ENCODE data around the gene DAW1. TPM values are rescaled to one million over a fixed set of nuclear protein-coding genes. Genes with fewer than 3 reads are reported as not detected.

The DAW1 gene, protein sequence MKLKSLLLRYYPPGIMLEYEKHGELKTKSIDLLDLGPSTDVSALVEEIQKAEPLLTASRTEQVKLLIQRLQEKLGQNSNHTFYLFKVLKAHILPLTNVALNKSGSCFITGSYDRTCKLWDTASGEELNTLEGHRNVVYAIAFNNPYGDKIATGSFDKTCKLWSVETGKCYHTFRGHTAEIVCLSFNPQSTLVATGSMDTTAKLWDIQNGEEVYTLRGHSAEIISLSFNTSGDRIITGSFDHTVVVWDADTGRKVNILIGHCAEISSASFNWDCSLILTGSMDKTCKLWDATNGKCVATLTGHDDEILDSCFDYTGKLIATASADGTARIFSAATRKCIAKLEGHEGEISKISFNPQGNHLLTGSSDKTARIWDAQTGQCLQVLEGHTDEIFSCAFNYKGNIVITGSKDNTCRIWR
- total RNA-seq: not detected

DNA sequence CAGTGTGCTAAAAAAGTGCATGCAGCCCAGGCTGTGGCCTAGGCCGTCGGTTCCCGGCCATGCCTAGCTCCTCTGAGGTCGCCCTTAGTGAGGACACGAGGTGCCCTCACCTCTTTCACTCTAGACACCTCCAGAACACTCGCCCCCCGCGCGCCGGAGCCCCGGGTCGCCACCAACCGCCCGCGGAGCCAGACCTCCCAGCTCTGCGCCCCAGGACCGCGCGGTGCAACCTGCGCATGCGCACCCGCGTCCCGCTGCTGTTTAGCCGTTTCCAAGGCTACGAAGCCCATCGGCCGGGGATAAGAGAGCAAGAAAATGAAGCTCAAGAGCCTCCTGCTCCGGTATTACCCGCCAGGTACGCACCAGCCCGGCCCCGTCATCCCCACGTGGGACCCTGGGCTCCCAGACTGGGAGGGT, at the start of gene DAW1:
Gene DAW1, plus strand, starts transcription at position 257 of the 417 bp plus-strand sequence. Its CDS starts 59 bp downstream, at position 316.
- peak within 1 kb of the TSS; percentile 20 to 23 for H3K4me3 ChIP-seq
- DNase-seq (ENCODE audit: extremely low spot score in 2 of 2): no peak
- H3K36me3 ChIP-seq: no peaks in the 10 kb centered on the region
- intact Hi-C loops (cut with DNase I): no loop called here
- H3K27ac ChIP-seq: no peak within 1 kb of the TSS
- H3K4me1 ChIP-seq: peaks cover 7% of the 10 kb centered on the region
- H3K9me3 ChIP-seq: no peaks in the 10 kb centered on the region
- no peak for TF ChIP-seq POLR2A (IDR thresholded peaks at IDR 0.05)
- no peaks in the 10 kb centered on the region for H3K27me3 ChIP-seq

DNA sequence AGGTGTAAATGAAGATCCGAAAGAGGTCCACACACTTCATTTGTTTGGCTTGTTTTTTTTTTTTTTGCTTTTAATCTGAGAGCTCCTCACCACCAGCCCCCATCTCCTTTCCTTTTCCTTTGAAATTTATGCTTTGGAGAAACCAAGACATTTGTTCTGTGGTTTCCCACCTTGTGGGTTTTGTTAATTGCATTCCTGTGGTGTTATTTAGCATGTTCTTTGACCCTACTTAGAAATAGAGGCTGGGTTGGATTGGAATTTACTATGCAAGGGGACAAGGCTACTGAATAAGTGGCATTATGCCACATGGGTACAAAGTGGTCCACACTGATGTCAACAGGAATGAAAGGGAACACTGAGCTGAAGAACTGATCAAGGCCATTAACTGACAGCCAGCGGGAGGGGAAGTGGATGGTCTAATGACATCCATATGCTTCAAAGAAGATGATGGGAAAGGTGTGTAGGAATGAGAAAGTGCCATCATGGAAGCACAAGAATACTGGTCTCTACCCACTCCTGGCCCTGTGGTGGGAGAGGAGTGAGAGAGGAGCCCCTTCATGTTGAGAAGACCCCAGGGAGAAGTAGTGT, 48.9 kb upstream of the DAW1 start:
- intact Hi-C loops (cut with DNase I): no loop called here
- Histone ChIP-seq H3K4me1 (peaks cover 18% of the 10 kb centered on the region), H3K36me3 (no peaks in the 10 kb centered on the region), H3K9me3 (no peaks in the 10 kb centered on the region), H3K27me3 (no peaks in the 10 kb centered on the region), H3K27ac (no peak overlapping the region), H3K4me3 (no peak overlapping the region)
- TF ChIP-seq POLR2AphosphoS5 (IDR thresholded peaks at IDR 0.05; ENCODE audit: insufficient read depth in 1 of 2, low read depth in 1 of 2) (no peak), POLR2A (IDR thresholded peaks at IDR 0.05) (no peak)
- TF ChIP-seq, protein P1, sequence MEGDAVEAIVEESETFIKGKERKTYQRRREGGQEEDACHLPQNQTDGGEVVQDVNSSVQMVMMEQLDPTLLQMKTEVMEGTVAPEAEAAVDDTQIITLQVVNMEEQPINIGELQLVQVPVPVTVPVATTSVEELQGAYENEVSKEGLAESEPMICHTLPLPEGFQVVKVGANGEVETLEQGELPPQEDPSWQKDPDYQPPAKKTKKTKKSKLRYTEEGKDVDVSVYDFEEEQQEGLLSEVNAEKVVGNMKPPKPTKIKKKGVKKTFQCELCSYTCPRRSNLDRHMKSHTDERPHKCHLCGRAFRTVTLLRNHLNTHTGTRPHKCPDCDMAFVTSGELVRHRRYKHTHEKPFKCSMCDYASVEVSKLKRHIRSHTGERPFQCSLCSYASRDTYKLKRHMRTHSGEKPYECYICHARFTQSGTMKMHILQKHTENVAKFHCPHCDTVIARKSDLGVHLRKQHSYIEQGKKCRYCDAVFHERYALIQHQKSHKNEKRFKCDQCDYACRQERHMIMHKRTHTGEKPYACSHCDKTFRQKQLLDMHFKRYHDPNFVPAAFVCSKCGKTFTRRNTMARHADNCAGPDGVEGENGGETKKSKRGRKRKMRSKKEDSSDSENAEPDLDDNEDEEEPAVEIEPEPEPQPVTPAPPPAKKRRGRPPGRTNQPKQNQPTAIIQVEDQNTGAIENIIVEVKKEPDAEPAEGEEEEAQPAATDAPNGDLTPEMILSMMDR (IDR thresholded peaks at IDR 0.05): no peak
- no peak for DNase-seq (ENCODE audit: extremely low spot score in 2 of 2)

DNA sequence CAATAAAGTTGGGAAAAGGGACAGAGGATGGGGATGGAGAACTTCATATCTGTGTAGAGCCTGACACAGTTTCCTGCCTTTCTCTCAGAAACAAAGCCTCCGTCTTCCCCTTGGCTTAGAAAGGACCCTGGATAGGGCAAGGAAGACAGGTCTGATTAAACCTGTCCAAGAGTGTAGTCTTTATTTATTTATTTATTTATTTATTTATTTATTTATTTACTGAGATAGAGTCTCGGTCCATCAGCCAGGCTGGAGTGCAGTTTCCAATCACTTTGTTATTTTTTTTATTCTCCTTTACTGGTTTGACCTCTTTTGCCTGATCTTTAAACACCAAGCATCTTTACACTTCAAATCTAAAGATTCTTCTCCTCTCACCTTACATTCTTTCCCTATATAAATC, 47.5 kb upstream of the DAW1 start:
- TF ChIP-seq, protein P1 (IDR thresholded peaks at IDR 0.05): no peak
- no peak for TF ChIP-seq POLR2AphosphoS5 (IDR thresholded peaks at IDR 0.05; ENCODE audit: insufficient read depth in 1 of 2, low read depth in 1 of 2)
- no peak for TF ChIP-seq POLR2A (IDR thresholded peaks at IDR 0.05)
- Histone ChIP-seq H3K27me3 (no peaks in the 10 kb centered on the region), H3K36me3 (no peaks in the 10 kb centered on the region), H3K4me3 (no peak overlapping the region), H3K27ac (no peak overlapping the region), H3K9me3 (no peaks in the 10 kb centered on the region), H3K4me1 (peaks cover 4% of the 10 kb centered on the region)
- intact Hi-C loops (cut with DNase I): no loop called here
- no peak for DNase-seq (ENCODE audit: extremely low spot score in 2 of 2)

DNA sequence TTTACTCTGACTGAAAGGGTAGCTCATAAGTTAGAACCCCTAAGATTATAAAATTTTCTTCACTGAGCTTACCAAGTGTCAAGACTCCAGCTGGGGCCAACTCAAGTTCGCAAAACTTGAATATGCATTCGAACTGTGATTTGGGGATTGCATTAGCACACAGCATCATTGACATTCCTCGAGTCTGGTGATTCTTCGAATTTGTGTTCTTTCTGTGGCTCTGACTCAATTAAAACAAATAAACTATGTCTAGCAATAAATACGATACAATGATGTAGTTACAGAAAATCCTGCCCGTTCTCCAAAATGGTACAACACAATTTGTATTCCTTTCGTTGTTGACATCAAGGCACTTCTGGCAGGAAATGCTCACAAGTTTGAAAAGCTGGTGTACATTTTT, 46.7 kb upstream of the DAW1 start:
- H3K36me3 ChIP-seq: no peaks in the 10 kb centered on the region
- no peaks in the 10 kb centered on the region for H3K9me3 ChIP-seq
- H3K4me1 ChIP-seq: peaks cover 4% of the 10 kb centered on the region
- TF ChIP-seq POLR2AphosphoS5 (IDR thresholded peaks at IDR 0.05; ENCODE audit: insufficient read depth in 1 of 2, low read depth in 1 of 2): no peak
- intact Hi-C loops (cut with DNase I): no loop called here
- no peak overlapping the region for H3K27ac ChIP-seq
- H3K4me3 ChIP-seq: no peak overlapping the region
- DNase-seq (ENCODE audit: extremely low spot score in 2 of 2): no peak
- H3K27me3 ChIP-seq: no peaks in the 10 kb centered on the region

DNA sequence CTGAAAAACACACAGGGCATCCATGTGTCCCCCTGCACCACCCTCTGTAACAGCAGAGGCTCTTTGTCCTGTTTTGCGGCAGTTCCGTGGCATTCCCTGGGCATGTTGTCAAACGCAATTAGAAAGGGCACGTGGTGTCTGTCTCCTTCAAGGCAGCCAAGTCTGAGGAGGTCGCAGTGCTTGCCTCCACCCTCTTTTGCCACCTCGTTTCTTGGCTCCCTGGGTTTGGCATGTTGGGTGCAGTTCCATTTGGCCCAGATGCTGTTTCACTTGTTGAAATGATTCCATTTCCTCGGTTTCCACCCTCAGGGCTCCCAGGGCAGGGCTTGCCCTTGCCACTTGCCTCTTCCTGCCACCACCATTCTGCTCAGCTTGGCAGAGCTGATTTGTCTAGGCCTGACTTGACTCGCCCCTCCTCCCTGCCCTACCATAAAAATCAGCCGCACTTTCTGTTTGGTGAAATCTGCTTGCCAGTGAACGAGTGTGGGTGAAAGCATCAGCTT, 45.4 kb upstream of the DAW1 start:
- no peak for DNase-seq (ENCODE audit: extremely low spot score in 2 of 2)
- Histone ChIP-seq H3K36me3 (no peaks in the 10 kb centered on the region), H3K9me3 (no peaks in the 10 kb centered on the region), H3K4me1 (peaks cover 4% of the 10 kb centered on the region), H3K27me3 (no peaks in the 10 kb centered on the region), H3K27ac (no peak overlapping the region), H3K4me3 (no peak overlapping the region)
- TF ChIP-seq POLR2AphosphoS5 (IDR thresholded peaks at IDR 0.05; ENCODE audit: insufficient read depth in 1 of 2, low read depth in 1 of 2) (peak in 1 of 2 donors; percentile 32), POLR2A (IDR thresholded peaks at IDR 0.05) (no peak)
- intact Hi-C loops (cut with DNase I): no loop called here

DNA sequence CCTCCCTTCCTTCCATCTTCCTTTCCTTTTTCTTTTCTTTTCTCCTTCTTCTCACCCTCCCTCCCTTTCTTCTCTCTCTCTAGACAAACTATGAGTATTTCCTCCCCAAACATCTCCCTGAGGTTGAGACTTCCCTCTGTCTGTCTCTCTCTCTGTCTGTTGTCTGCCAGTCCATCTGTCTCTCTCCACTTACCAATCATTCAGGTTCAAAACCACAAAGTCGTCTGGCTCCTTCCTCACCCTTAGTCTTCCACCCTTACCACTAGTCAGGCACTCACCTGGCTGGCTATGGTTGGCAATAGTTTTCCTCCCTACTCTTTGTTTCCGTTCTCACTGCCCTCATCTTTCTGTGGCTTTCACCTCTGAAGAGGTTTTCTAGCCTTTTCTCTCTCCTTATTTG, 44.9 kb upstream of the DAW1 start:
- Histone ChIP-seq H3K27ac (no peak overlapping the region), H3K36me3 (no peaks in the 10 kb centered on the region)

More for the DNA sequence above, 44.9 kb upstream of the DAW1 start:
- Histone ChIP-seq H3K9me3 (no peaks in the 10 kb centered on the region), H3K4me1 (peaks cover 4% of the 10 kb centered on the region), H3K27me3 (no peaks in the 10 kb centered on the region), H3K4me3 (no peak overlapping the region)
- TF ChIP-seq POLR2A (IDR thresholded peaks at IDR 0.05) (no peak), POLR2AphosphoS5 (IDR thresholded peaks at IDR 0.05; ENCODE audit: insufficient read depth in 1 of 2, low read depth in 1 of 2) (no peak)
- TF ChIP-seq, protein P1 (IDR thresholded peaks at IDR 0.05): no peak
- intact Hi-C loops (cut with DNase I): no loop called here
- no peak for DNase-seq (ENCODE audit: extremely low spot score in 2 of 2)
